Measurements from ENCODE around the gene SURF2. TPM values are rescaled to one million over a fixed set of nuclear protein-coding genes. Genes with fewer than 3 reads are reported as not detected.

Gene SURF2
- total RNA-seq, 1 experiment from 2014 or later = 27.8 TPM

GRCh38 chr9:133397370-133397769 lies 41.0 kb downstream of the SURF2 start (continued):
- TF ChIP-seq REST (IDR thresholded peaks at IDR 0.05; ENCODE audit: low read depth) (no peak), SP1 (IDR thresholded peaks at IDR 0.05; ENCODE audit: low read depth) (no peak), SRF (IDR thresholded peaks at IDR 0.05; ENCODE audit: low read depth) (no peak), CTCF (IDR thresholded peaks at IDR 0.05 in 2 of 3, conservative IDR thresholded peaks at IDR 0.05 in 1 of 3; ENCODE audit: borderline replicate concordance in 1 of 3, insufficient read depth in 1 of 3, low read depth in 2 of 3, low read length in 2 of 3) (no peak)

- Histone ChIP-seq H3K4me2 (ENCODE audit: low read length) (no peak overlapping the region), H3K27me3 (ENCODE audit: insufficient read depth, low read length) (0 out of 2 replicates have a peak, but pooled peaks cover 2% of the 10 kb centered on the region), H3K9me3 (ENCODE audit: control insufficient read depth in 1 of 2, insufficient read depth in 1 of 2, low read depth in 1 of 2, low read length in 2 of 2) (no peaks in the 10 kb centered on the region), H3K9me2 (ENCODE audit: insufficient read depth) (no peaks in the 10 kb centered on the region), H3K36me3 (ENCODE audit: control insufficient read depth in 1 of 2, insufficient read depth in 2 of 2, low read length in 2 of 2) (no peaks in the 10 kb centered on the region), H3K4me1 (ENCODE audit: control insufficient read depth in 1 of 2, insufficient read depth in 2 of 2, low read length in 2 of 2) (no peaks in the 10 kb centered on the region), H3K9ac (ENCODE audit: low read length) (no peak overlapping the region), H3K4me3 (replicated peaks in 1 of 2; ENCODE audit: low read depth in 1 of 2, low read length in 2 of 2) (no peak overlapping the region), H2AFZ (ENCODE audit: low read depth, low read length, poor library complexity, severe bottlenecking) (no peak overlapping the region), H3K27ac (ENCODE audit: low read depth, low read length) (no peak overlapping the region), H4K20me1 (ENCODE audit: insufficient read depth) (no peaks in the 10 kb centered on the region), H3K79me2 (ENCODE audit: insufficient read depth, low read length) (no peaks in the 10 kb centered on the region)
- no peak for DNase-seq (ENCODE audit: low read depth, low spot score)
- no peak for ATAC-seq
- no TSS peak for BruUV-seq (replicated peaks)
- ChIA-PET CTCF (interaction anchor here (1.4 kb wide), 1 partner anchor 81 kb away, joined by 3 read pairs; the partner anchor contains the start of gene SLC2A6), POLR2A (no interaction called here), RAD21 (ENCODE audit: low non-redundant PET in 1 of 2, low total read pairs in 2 of 2, uncharacterized antibody in 2 of 2, unreplicated experiment in 2 of 2) (no interaction called here)
- intact Hi-C loops (cut with micrococcal nuclease) = no loop called here
- TF ChIP-seq RAD21 (IDR thresholded peaks at IDR 0.05; ENCODE audit: low read depth) (no peak), POLR2A (IDR thresholded peaks at IDR 0.05; ENCODE audit: borderline replicate concordance, extremely low read depth, insufficient read depth, insufficient read length) (no peak), POLR2AphosphoS5 (IDR thresholded peaks at IDR 0.05; ENCODE audit: low read depth, low read length) (no peak), YY1 (IDR thresholded peaks at IDR 0.05; ENCODE audit: extremely low read depth, insufficient replicate concordance, low read depth, low read length) (no peak), ZFX (IDR thresholded peaks at IDR 0.05) (no peak), TCF7L2 (IDR thresholded peaks at IDR 0.05; ENCODE audit: borderline replicate concordance, extremely low read depth, insufficient read depth, insufficient read length) (no peak), EGR1 (IDR thresholded peaks at IDR 0.05; ENCODE audit: low read depth) (no peak), EZH2phosphoT487 (IDR thresholded peaks at IDR 0.05; ENCODE audit: borderline replicate concordance) (no peak), CEBPB (IDR thresholded peaks at IDR 0.05; ENCODE audit: low read depth) (no peak), ZBTB33 (IDR thresholded peaks at IDR 0.05; ENCODE audit: extremely low read depth, insufficient replicate concordance, low read length) (no peak), SIN3A (IDR thresholded peaks at IDR 0.05; ENCODE audit: low read depth) (no peak)
Measured at GRCh38 chr9:133397895-133398294, 41.5 kb downstream of the SURF2 start.
